ENCODE results near the gene AKR1E2. TPM values are rescaled to one million over a fixed set of nuclear protein-coding genes. Genes with fewer than 3 reads are reported as not detected.

The AKR1E2 gene
- 10.8 and 11.3 TPM in 2 replicates for total RNA-seq (2021)
- Bru-seq, nascent RNA = percentile 67 among the genes with signal in this experiment
- percentile 58 among the genes with signal in this experiment for BruChase-seq, experiment 1, labeled RNA remaining after a 2-hour chase
- BruChase-seq, experiment 2, labeled RNA remaining after a 6-hour chase = percentile 46 among the genes with signal in this experiment
- long read RNA-seq, partial matches to known transcripts = 5 of 24 reads
- long read RNA-seq, other reads (novel, unspliced or antisense) = 11 of 24 reads

DNA sequence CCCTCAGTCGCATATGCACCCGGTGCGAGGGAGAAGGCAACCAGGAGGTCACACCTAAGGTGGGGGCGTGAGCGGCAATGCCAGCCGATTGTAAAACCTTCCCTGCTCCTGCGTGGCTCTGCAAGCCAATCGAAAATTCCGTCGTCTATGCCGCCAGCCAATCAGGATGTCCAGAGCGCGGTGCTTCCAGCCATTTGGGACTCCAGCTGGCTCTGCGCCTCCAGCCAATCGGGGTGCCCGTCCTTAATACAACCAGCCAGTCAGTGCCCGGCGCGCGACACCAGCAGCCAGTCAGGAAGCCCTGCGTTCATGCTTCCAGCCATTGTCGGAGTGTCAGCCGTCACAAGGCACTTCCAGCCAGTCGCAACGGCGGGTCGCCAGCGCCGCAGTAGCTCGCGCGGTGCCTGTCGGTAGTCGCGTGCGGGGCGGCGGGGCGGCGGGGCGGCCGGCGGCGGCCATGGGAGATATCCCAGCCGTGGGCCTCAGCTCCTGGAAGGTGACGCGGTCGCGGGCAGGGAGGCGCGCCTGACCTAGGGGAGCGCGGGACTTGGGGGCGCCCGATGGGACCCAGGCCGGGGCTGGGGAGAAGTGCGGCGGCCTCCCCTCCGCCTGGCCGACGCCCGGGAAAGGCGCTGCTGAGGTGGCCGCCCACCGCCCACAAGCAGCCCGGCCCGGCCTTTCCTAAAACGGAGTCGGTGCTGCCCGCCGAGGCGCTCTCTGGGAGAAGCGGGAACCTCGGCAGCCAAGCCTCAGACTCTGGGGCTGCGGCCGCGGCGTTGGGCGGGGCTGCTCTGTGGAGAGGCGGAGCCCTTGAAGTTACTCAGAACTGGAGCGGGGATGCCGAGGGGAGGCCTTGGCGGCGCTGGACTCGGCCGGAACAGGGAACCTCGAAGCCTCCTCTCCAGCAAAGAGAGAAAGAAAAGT, at the start of gene AKR1E2:
Gene AKR1E2, plus strand, starts transcription at position 340 of the 924 bp plus-strand sequence. Its CDS starts 118 bp downstream, at position 458.
- peak within 1 kb of the TSS; percentile 64 for H3K27ac ChIP-seq (ENCODE audit: low read depth, low read length, poor library complexity, severe bottlenecking)
- peak within 1 kb of the TSS; percentile 58 for H3K4me3 ChIP-seq (ENCODE audit: low read depth, low read length, poor library complexity, severe bottlenecking)
- TF ChIP-seq, protein P1, sequence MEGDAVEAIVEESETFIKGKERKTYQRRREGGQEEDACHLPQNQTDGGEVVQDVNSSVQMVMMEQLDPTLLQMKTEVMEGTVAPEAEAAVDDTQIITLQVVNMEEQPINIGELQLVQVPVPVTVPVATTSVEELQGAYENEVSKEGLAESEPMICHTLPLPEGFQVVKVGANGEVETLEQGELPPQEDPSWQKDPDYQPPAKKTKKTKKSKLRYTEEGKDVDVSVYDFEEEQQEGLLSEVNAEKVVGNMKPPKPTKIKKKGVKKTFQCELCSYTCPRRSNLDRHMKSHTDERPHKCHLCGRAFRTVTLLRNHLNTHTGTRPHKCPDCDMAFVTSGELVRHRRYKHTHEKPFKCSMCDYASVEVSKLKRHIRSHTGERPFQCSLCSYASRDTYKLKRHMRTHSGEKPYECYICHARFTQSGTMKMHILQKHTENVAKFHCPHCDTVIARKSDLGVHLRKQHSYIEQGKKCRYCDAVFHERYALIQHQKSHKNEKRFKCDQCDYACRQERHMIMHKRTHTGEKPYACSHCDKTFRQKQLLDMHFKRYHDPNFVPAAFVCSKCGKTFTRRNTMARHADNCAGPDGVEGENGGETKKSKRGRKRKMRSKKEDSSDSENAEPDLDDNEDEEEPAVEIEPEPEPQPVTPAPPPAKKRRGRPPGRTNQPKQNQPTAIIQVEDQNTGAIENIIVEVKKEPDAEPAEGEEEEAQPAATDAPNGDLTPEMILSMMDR (conservative IDR thresholded peaks at IDR 0.05; ENCODE audit: low read depth, low read length) = no peak
- TF ChIP-seq EZH2 (IDR thresholded peaks at IDR 0.05; ENCODE audit: borderline replicate concordance, low read depth, low read length, poor library complexity, severe bottlenecking) = no peak
- H3K4me1 ChIP-seq (ENCODE audit: insufficient read depth, low read length, poor library complexity, severe bottlenecking) = peaks cover 6% of the 10 kb centered on the region
- peak; percentile 96 for DNase-seq (ENCODE audit: low spot score)
- no TSS peak for BruUV-seq (replicated peaks)
- intact Hi-C loops (cut with micrococcal nuclease; ENCODE audit: unreplicated experiment) = no loop called here
- ChIA-PET CTCF (interaction anchor here (0.6 to 1.1 kb wide), 2 partner anchors 24 to 616 kb away, joined by 3 read pairs; no protein-coding TSS in a partner anchor), POLR2A (ENCODE audit: low non-redundant PET) (interaction anchor here (0.6 kb wide), 2 partner anchors 452 to 837 kb away, joined by 3 to 4 read pairs; no protein-coding TSS in a partner anchor)
- peaks cover under 1% of the 10 kb centered on the region for H3K36me3 ChIP-seq (ENCODE audit: insufficient read depth, low read length, poor library complexity, severe bottlenecking)
- no peaks in the 10 kb centered on the region for H3K9me3 ChIP-seq (ENCODE audit: low read depth, low read length, poor library complexity, severe bottlenecking)
- no peaks in the 10 kb centered on the region for H3K27me3 ChIP-seq (replicated peaks; ENCODE audit: insufficient read depth, low read depth, low read length, poor library complexity)

DNA sequence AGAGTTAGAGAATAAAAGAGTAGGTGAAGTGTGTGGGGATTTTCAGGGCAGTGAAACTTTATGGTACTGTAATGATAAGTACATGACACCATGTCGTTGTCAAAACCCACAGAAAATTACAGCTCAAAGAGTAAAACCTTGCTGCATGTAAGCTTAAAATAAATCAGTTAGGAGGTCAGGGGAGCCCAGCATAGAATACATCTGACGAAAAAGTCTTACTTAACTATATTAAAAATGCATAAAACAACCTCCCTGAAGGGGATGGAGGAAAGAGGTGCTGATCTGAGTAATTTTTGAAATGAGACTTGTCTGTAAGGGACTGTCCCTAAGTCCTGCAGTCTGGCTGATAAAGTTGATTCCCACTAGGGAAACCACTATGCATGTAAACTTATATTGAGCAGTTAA, 49.8 kb upstream of the AKR1E2 start:
- Histone ChIP-seq H3K4me3 (ENCODE audit: low read depth, low read length, poor library complexity, severe bottlenecking) (no peak overlapping the region), H3K27ac (ENCODE audit: low read depth, low read length, poor library complexity, severe bottlenecking) (peak overlapping the region; percentile 20), H3K36me3 (ENCODE audit: insufficient read depth, low read length, poor library complexity, severe bottlenecking) (no peaks in the 10 kb centered on the region), H3K4me1 (ENCODE audit: insufficient read depth, low read length, poor library complexity, severe bottlenecking) (peaks cover 47% of the 10 kb centered on the region), H3K9me3 (ENCODE audit: low read depth, low read length, poor library complexity, severe bottlenecking) (no peaks in the 10 kb centered on the region), H3K27me3 (replicated peaks; ENCODE audit: insufficient read depth, low read depth, low read length, poor library complexity) (no peaks in the 10 kb centered on the region)
- no peak for DNase-seq (ENCODE audit: low spot score)
- POLR2A ChIA-PET (ENCODE audit: low non-redundant PET) = no interaction called here
- no peak for TF ChIP-seq EZH2 (IDR thresholded peaks at IDR 0.05; ENCODE audit: borderline replicate concordance, low read depth, low read length, poor library complexity, severe bottlenecking)
- TF ChIP-seq, protein P1 (conservative IDR thresholded peaks at IDR 0.05; ENCODE audit: low read depth, low read length) = no peak
- no TSS peak for BruUV-seq (replicated peaks)
- CTCF ChIA-PET = interaction anchor here (0.5 kb wide), 1 partner anchor 39 kb away, joined by 3 read pairs; no protein-coding TSS in a partner anchor
- intact Hi-C loops (cut with micrococcal nuclease; ENCODE audit: unreplicated experiment) = no loop called here

DNA sequence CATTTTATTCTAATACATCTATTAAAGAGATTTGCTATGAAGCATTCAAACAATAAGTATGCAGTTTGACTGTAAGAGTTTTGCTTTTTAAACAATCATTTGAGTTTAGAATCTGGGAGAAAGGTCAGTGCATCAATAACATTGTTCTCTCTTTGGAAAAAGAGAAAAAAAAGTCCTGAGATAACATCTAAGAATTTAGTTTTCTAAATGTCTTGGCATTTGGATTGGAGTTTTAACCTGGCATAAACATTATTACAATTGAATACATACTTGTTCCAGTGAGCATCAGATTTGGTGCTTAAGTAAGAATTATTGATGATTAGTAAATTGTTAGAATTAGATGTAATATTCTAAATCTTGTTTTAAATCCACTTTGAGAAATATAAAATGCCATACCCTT, 47.2 kb upstream of the AKR1E2 start:
- Histone ChIP-seq H3K27me3 (replicated peaks; ENCODE audit: insufficient read depth, low read depth, low read length, poor library complexity) (no peaks in the 10 kb centered on the region), H3K4me3 (ENCODE audit: low read depth, low read length, poor library complexity, severe bottlenecking) (peak overlapping the region; percentile 6), H3K9me3 (ENCODE audit: low read depth, low read length, poor library complexity, severe bottlenecking) (no peaks in the 10 kb centered on the region), H3K4me1 (ENCODE audit: insufficient read depth, low read length, poor library complexity, severe bottlenecking) (peaks cover 40% of the 10 kb centered on the region), H3K36me3 (ENCODE audit: insufficient read depth, low read length, poor library complexity, severe bottlenecking) (no peaks in the 10 kb centered on the region), H3K27ac (ENCODE audit: low read depth, low read length, poor library complexity, severe bottlenecking) (peak overlapping the region; percentile 72)
- intact Hi-C loops (cut with micrococcal nuclease; ENCODE audit: unreplicated experiment) = no loop called here
- TF ChIP-seq, protein P1 (conservative IDR thresholded peaks at IDR 0.05; ENCODE audit: low read depth, low read length) = no peak
- TF ChIP-seq EZH2 (IDR thresholded peaks at IDR 0.05; ENCODE audit: borderline replicate concordance, low read depth, low read length, poor library complexity, severe bottlenecking) = no peak
- ChIA-PET CTCF (no interaction called here), POLR2A (ENCODE audit: low non-redundant PET) (no interaction called here)
- DNase-seq (ENCODE audit: low spot score) = no peak
- TSS peak; percentile 96 for BruUV-seq (replicated peaks)
